Measurements from ENCODE around the gene ESAM.

The ESAM gene

GRCh38 chr11:124737638-124738305 is 24.3 kb downstream of the ESAM start:
- in situ Hi-C loops (cut with HindIII; ENCODE audit: low sequenced_read_pairs), result no loop called here

- in situ Hi-C loops (cut with HindIII; ENCODE audit: low sequenced_read_pairs), result no loop called here
Measured at GRCh38 chr11:124736736-124737135, 25.4 kb downstream of the ESAM start.

DNA sequence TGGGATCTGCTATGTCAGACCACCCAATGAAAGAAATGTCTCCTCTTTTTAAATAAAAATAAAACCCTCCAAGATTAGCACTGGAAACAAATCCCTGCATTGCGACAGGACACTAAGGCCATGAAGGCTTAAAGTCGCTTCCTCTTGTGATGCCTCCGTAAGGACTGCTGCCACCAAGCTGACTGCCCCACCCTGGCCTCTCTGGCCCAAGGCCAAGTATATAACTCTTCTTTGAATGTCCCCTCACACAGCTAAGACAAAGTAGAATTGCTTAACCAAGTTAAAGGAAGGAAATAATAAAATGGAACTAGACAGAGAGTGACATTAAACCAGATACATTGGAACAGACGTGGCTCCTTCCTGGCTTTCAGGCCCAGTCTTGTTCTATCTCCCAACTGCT is 29.9 kb downstream of the ESAM start:
- in situ Hi-C loops (cut with HindIII; ENCODE audit: low sequenced_read_pairs), result no loop called here

DNA sequence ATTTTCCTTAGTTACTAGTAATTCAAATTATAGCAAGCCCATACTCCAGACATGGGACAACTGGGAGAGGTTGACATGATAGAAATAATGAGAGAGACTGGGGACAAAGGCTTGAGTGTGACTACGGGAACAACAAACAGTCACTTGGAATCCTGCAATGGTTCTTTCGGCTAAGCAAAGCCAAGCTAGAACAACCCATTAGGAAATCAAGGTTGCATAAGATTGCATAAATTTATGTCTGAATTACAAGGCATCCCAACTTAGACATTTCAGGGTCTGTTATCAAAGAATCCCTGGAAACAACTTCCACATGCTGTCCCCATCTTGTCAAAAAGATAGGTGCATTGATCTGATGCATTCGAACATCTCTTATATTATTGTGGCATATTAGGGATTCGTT is 32.5 kb downstream of the ESAM start:
- in situ Hi-C loops (cut with HindIII; ENCODE audit: low sequenced_read_pairs), result no loop called here

- in situ Hi-C loops (cut with HindIII; ENCODE audit: low sequenced_read_pairs), result no loop called here
Measured at GRCh38 chr11:124728134-124728533, 34.0 kb downstream of the ESAM start.

- in situ Hi-C loops (cut with HindIII; ENCODE audit: low sequenced_read_pairs), result no loop called here
Measured at GRCh38 chr11:124727474-124727873, 34.6 kb downstream of the ESAM start.

DNA sequence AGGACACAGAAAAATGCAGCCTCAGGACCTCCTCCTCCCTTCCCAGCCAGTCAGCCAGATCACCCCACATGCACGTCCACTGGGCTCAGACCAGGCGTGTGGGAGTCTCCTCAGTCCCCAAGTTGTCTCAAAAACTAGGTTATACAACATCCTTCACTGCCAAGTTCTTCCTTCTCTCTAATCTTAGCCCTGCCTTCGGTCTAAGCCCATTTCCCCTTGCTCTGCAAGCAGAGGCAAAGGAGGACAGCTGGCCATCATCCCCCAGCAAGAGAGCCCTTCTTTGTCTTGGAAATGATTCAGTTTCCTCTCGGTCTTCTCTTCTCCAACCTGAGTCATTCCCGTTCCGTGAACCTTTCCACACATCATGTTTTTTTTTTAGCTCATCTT is 36.4 kb downstream of the ESAM start:
- in situ Hi-C loops (cut with HindIII; ENCODE audit: low sequenced_read_pairs), result no loop called here

DNA sequence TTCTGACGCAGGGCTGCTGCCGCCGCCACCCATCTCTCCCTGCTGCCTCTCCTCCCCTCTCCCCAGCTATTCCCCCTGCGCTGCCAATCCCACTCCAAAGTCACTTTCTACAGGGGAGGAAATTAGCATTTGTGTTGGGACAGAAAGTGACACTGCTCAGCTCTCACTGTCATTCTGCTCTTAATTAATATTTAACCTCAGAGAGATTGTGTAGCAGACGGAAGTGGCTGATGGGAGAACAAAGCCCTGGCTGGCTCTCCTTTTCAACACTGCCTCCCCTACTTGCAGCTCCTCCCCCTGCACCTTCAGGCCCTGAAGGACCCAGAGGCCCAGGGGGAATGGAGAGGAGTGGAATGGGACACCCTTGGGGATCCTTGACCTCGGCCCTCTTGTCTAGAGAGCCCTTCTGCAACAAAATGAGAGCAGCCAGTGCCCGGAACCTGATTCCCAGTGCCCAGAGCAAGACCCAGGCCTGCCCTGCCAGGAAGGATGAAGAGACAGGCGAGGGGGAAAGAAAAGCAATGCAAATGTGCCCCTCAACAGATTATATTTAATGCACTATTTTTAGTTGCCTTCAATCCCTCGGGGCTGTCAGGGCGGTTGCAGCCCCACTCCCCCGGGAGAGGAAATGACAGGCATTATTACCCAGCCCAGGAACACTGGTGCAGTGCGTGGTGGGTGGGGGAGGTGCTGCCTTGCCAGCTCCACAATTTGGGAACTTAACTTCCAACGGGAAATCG is 36.9 kb downstream of the ESAM start:
- in situ Hi-C loops (cut with HindIII; ENCODE audit: low sequenced_read_pairs), result no loop called here

DNA sequence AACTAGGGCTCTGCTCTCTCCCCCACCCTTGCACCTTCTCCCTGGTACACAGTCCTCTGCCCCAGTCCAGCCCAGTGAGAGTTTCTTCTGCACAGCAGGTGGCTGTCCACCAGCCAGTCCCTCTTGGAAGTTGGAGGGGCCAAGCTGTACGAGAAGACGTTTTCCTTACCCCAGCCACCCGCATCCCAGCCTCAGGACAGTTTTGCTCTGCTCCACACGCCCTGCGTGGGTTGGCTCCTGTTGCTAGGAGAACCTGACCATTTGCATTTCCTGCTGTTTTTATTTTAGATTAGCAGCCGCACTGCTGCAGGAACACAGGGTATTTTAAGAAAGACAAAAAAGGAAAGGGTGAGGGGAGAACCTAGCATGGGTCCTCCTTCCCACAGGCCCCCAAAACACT is 39.9 kb downstream of the ESAM start:
- in situ Hi-C loops (cut with HindIII; ENCODE audit: low sequenced_read_pairs), result no loop called here

DNA sequence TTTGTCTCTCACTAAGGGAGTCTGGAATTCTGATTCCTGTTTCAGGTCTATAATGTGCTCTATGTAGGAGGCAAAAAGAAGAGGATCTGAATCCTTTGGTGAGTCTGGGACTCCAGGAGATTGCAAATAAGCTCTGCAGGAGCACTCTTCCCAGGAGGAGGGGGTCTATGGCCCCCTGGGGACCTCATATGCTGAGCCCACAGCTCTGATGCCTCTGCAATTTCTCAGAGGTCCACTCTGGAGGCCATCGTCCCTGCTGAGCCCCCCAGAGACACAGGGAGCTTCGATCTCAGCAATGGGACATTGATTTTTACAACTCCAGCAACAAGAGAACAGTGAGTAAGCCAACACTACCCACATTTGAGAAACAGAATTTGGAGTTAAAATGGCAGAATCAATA is 42.6 kb downstream of the ESAM start:
- in situ Hi-C loops (cut with HindIII; ENCODE audit: low sequenced_read_pairs), result loop anchor here (5.0 kb wide), 3 partner anchors 57 to 97 kb away; partner anchors contain the start of gene TBRG1

DNA sequence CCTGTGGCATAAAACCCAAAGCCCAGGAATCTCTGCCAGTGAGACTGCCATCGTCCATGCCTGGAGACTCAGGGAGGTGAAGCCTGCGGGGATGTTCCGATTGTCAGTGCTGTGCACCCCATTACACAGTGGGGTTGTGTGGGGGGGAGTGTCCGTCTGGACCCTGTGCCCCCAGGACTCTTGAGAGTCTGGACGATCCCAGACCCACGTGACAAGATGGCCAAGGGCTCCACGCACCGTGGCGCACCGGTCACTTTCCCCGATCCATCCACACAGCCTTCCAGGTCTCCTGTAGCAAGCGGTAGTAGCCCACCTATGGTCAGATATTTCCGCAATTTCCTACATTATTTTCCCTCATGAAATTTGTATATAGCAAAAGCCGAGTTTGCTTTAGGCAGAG is 43.3 kb downstream of the ESAM start:
- in situ Hi-C loops (cut with HindIII; ENCODE audit: low sequenced_read_pairs), result loop anchor here (5.0 kb wide), 3 partner anchors 56 to 96 kb away; partner anchors contain the start of gene TBRG1

- in situ Hi-C loops (cut with HindIII; ENCODE audit: low sequenced_read_pairs), result loop anchor here (5.0 kb wide), 3 partner anchors 56 to 96 kb away; partner anchors contain the start of gene TBRG1
Measured at GRCh38 chr11:124717786-124718651, 44.1 kb downstream of the ESAM start.

DNA sequence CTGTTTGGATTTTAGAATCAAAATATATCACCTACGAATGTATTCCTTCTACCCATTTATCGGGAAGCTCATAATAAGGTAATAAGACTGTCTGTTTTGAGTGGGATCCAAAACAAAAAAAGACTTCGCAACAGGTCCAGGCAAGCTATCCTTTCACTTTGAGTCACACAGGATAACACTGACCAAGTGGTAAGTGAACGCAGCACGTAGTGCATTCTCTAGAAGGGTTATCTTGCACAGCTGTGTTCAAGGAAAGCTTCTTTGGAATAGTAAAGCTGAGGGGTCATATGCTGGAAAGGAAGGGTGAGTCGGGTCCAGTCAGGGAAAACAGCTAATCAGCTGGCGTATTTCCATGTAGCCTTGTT is 44.7 kb downstream of the ESAM start:
- in situ Hi-C loops (cut with HindIII; ENCODE audit: low sequenced_read_pairs), result loop anchor here (5.0 kb wide), 3 partner anchors 55 to 95 kb away; partner anchors contain the start of gene TBRG1

DNA sequence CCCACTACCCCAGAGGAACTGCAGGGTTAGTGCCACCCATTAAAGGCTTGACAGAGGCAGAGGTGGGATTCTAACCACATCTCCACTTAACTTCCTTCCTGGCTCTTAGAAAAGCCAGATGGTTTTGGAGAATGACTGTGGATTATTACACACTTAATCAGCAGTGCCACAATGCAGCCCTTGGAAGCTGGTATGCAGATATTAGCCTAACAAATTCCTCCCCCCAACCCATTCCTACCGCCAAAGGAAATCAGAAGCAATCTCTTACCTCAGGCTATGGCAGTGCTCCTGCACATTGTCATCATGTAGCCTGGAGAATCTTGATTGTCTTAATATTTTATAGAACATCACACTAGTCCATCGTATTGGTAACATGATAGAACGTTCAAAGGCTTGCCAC is 45.5 kb downstream of the ESAM start:
- in situ Hi-C loops (cut with HindIII; ENCODE audit: low sequenced_read_pairs), result loop anchor here (5.0 kb wide), 3 partner anchors 54 to 94 kb away; partner anchors contain the start of gene TBRG1

DNA sequence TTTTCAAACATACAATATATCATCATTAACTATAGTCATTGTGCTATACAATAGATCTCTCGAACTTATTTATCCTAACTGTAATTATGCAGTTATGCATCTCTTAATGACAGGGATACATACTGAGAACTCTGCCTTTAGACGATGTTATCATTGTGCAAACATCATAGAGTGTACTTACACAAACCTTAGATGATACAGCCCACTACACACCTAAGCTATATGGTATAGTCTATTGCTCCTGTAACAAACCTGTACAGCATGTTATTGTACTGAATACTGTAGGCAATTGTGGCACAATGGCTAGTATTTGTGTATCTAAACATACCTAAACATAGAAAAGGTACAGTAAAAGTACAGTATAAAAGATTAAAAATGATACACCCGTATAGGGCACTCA is 49.7 kb downstream of the ESAM start:
- in situ Hi-C loops (cut with HindIII; ENCODE audit: low sequenced_read_pairs), result no loop called here

GRCh38 chr11:124707829-124708228 is 54.3 kb downstream of the ESAM start:
- in situ Hi-C loops (cut with HindIII; ENCODE audit: low sequenced_read_pairs), result loop anchor here (5.0 kb wide), 1 partner anchor 124 kb away; no protein-coding TSS in a partner anchor

Measured in endothelial cell of hepatic sinusoid (primary cell).